ENCODE measurements around the gene NR2C1. TPM values are rescaled to one million over a fixed set of nuclear protein-coding genes. Genes with fewer than 3 reads are reported as not detected.
"Not testable (repeated sequence)": the region's sequence is repeated elsewhere in the genome, so short reads cannot be mapped to it uniquely, and the experiment has no call there.

Gene NR2C1
- total RNA-seq, 1 donor from 2014 or later: 28.5 TPM

GRCh38 chr12:95100264-95101190 lies 27.1 kb upstream of the NR2C1 start:
- H3K9me3 Mint-ChIP-seq: no peaks in the 10 kb centered on the region
- peaks cover 4% of the 10 kb centered on the region for H3K27me3 Mint-ChIP-seq
- intact Hi-C loops (cut with micrococcal nuclease): no loop called here
- H3K4me3 Mint-ChIP-seq: no peak overlapping the region
- H3K36me3 Mint-ChIP-seq (ENCODE audit: low read depth): no peaks in the 10 kb centered on the region
- peaks cover 9% of the 10 kb centered on the region for H3K4me1 Mint-ChIP-seq
- no peak overlapping the region for H3K27ac Mint-ChIP-seq
- no peak for DNase-seq

- Mint-ChIP-seq H3K4me1 (peaks cover 9% of the 10 kb centered on the region), H3K27me3 (peaks cover 8% of the 10 kb centered on the region), H3K27ac (no peak overlapping the region), H3K4me3 (no peak overlapping the region), H3K36me3 (ENCODE audit: low read depth) (no peaks in the 10 kb centered on the region), H3K9me3 (no peaks in the 10 kb centered on the region)
- no peak for DNase-seq
- intact Hi-C loops (cut with micrococcal nuclease): no loop called here
Observed at GRCh38 chr12:95099270-95099790, 25.9 kb upstream of the NR2C1 start.

- Mint-ChIP-seq H3K27me3 (peaks cover 8% of the 10 kb centered on the region), H3K4me3 (no peak overlapping the region), H3K9me3 (no peaks in the 10 kb centered on the region), H3K27ac (no peak overlapping the region), H3K36me3 (ENCODE audit: low read depth) (no peaks in the 10 kb centered on the region), H3K4me1 (no peaks in the 10 kb centered on the region)
- no peak for DNase-seq
- intact Hi-C loops (cut with micrococcal nuclease): no loop called here
Observed at GRCh38 chr12:95096852-95097251, 23.4 kb upstream of the NR2C1 start.

- H3K4me3 Mint-ChIP-seq: no peak overlapping the region
- peaks cover 8% of the 10 kb centered on the region for H3K27me3 Mint-ChIP-seq
- no peak overlapping the region for H3K27ac Mint-ChIP-seq
- DNase-seq: no peak
- H3K4me1 Mint-ChIP-seq: no peaks in the 10 kb centered on the region
- H3K9me3 Mint-ChIP-seq: no peaks in the 10 kb centered on the region
- intact Hi-C loops (cut with micrococcal nuclease): no loop called here
- no peaks in the 10 kb centered on the region for H3K36me3 Mint-ChIP-seq (ENCODE audit: low read depth)
Observed at GRCh38 chr12:95096378-95096777, 23.0 kb upstream of the NR2C1 start.

- intact Hi-C loops (cut with micrococcal nuclease); H3K27me3 Mint-ChIP-seq; DNase-seq; H3K27ac Mint-ChIP-seq; H3K4me3 Mint-ChIP-seq; H3K9me3 Mint-ChIP-seq; H3K36me3 Mint-ChIP-seq (ENCODE audit: low read depth); H3K4me1 Mint-ChIP-seq: not testable (repeated sequence)
Observed at GRCh38 chr12:95095866-95096265, 22.4 kb upstream of the NR2C1 start.

GRCh38 chr12:95089462-95089861 lies 16.0 kb upstream of the NR2C1 start:
- Mint-ChIP-seq H3K9me3 (no peaks in the 10 kb centered on the region), H3K27me3 (peaks cover 11% of the 10 kb centered on the region)

GRCh38 chr12:95088379-95088778 lies 15.0 kb upstream of the NR2C1 start:
- no peaks in the 10 kb centered on the region for H3K9me3 Mint-ChIP-seq
- H3K27ac Mint-ChIP-seq: no peak overlapping the region

More at GRCh38 chr12:95089462-95089861, 16.0 kb upstream of the NR2C1 start:
- Mint-ChIP-seq H3K4me1 (no peaks in the 10 kb centered on the region), H3K36me3 (ENCODE audit: low read depth) (no peaks in the 10 kb centered on the region), H3K27ac (no peak overlapping the region), H3K4me3 (no peak overlapping the region)
- no peak for DNase-seq
- intact Hi-C loops (cut with micrococcal nuclease): no loop called here

GRCh38 chr12:95085612-95086011 lies 12.2 kb upstream of the NR2C1 start:
- no peaks in the 10 kb centered on the region for H3K36me3 Mint-ChIP-seq (ENCODE audit: low read depth)
- intact Hi-C loops (cut with micrococcal nuclease): no loop called here
- no peak for DNase-seq
- H3K4me3 Mint-ChIP-seq: no peak overlapping the region
- H3K27me3 Mint-ChIP-seq: peaks cover 9% of the 10 kb centered on the region
- no peaks in the 10 kb centered on the region for H3K9me3 Mint-ChIP-seq
- H3K27ac Mint-ChIP-seq: no peak overlapping the region
- no peaks in the 10 kb centered on the region for H3K4me1 Mint-ChIP-seq

More at GRCh38 chr12:95088379-95088778, 15.0 kb upstream of the NR2C1 start:
- intact Hi-C loops (cut with micrococcal nuclease): no loop called here
- Mint-ChIP-seq H3K4me1 (no peaks in the 10 kb centered on the region), H3K36me3 (ENCODE audit: low read depth) (no peaks in the 10 kb centered on the region), H3K4me3 (no peak overlapping the region), H3K27me3 (peaks cover 9% of the 10 kb centered on the region)
- no peak for DNase-seq

- intact Hi-C loops (cut with micrococcal nuclease): no loop called here
- peak; percentile 41 for DNase-seq
- Mint-ChIP-seq H3K9me3 (no peaks in the 10 kb centered on the region), H3K4me3 (no peak overlapping the region), H3K27me3 (peaks cover 6% of the 10 kb centered on the region), H3K4me1 (no peaks in the 10 kb centered on the region), H3K36me3 (ENCODE audit: low read depth) (no peaks in the 10 kb centered on the region), H3K27ac (no peak overlapping the region)
Observed at GRCh38 chr12:95083938-95084337, 10.5 kb upstream of the NR2C1 start.

GRCh38 chr12:95083471-95083870 lies 10.1 kb upstream of the NR2C1 start:
- DNase-seq: no peak
- no peak overlapping the region for H3K4me3 Mint-ChIP-seq
- no peaks in the 10 kb centered on the region for H3K36me3 Mint-ChIP-seq (ENCODE audit: low read depth)
- intact Hi-C loops (cut with micrococcal nuclease): no loop called here
- H3K27ac Mint-ChIP-seq: no peak overlapping the region
- H3K27me3 Mint-ChIP-seq: peaks cover 4% of the 10 kb centered on the region
- H3K9me3 Mint-ChIP-seq: no peaks in the 10 kb centered on the region
- H3K4me1 Mint-ChIP-seq: no peaks in the 10 kb centered on the region

- intact Hi-C loops (cut with micrococcal nuclease): no loop called here
- peaks cover 3% of the 10 kb centered on the region for H3K36me3 Mint-ChIP-seq (ENCODE audit: low read depth)
- H3K27me3 Mint-ChIP-seq: peaks cover 5% of the 10 kb centered on the region
- DNase-seq: no peak
- H3K27ac Mint-ChIP-seq: no peak overlapping the region
- H3K4me1 Mint-ChIP-seq: peaks cover 6% of the 10 kb centered on the region
- no peak overlapping the region for H3K4me3 Mint-ChIP-seq
- no peaks in the 10 kb centered on the region for H3K9me3 Mint-ChIP-seq
Observed at GRCh38 chr12:95077341-95077740, 3.9 kb upstream of the NR2C1 start.

- peaks cover 5% of the 10 kb centered on the region for H3K27me3 Mint-ChIP-seq
- no peak overlapping the region for H3K4me3 Mint-ChIP-seq
- H3K36me3 Mint-ChIP-seq (ENCODE audit: low read depth): peaks cover 9% of the 10 kb centered on the region
- intact Hi-C loops (cut with micrococcal nuclease): no loop called here
- no peaks in the 10 kb centered on the region for H3K9me3 Mint-ChIP-seq
- H3K27ac Mint-ChIP-seq: no peak overlapping the region
- no peak for DNase-seq
- H3K4me1 Mint-ChIP-seq: peaks cover 6% of the 10 kb centered on the region
Observed at GRCh38 chr12:95074766-95075165, 1.3 kb upstream of the NR2C1 start.

GRCh38 chr12:95073698-95074520 lies 491 bp upstream of the NR2C1 start:
- Mint-ChIP-seq H3K9me3 (no peaks in the 10 kb centered on the region), H3K4me3 (peak overlapping the region; percentile 91), H3K27ac (peak overlapping the region; percentile 90), H3K36me3 (ENCODE audit: low read depth) (peaks cover 11% of the 10 kb centered on the region), H3K27me3 (peaks cover 5% of the 10 kb centered on the region), H3K4me1 (peaks cover 8% of the 10 kb centered on the region)
- intact Hi-C loops (cut with micrococcal nuclease): loop anchor here (1.0 to 2.0 kb wide), 4 partner anchors 29 to 400 kb away; partner anchors contain the start of genes FGD6, METAP2, NDUFA12 and VEZT
- DNase-seq: no peak

GRCh38 chr12:95070378-95070777 lies 3.0 kb downstream of the NR2C1 start:
- intact Hi-C loops (cut with micrococcal nuclease): no loop called here
- H3K27me3 Mint-ChIP-seq: no peaks in the 10 kb centered on the region
- no peaks in the 10 kb centered on the region for H3K9me3 Mint-ChIP-seq
- H3K4me3 Mint-ChIP-seq: no peak overlapping the region
- peaks cover 20% of the 10 kb centered on the region for H3K36me3 Mint-ChIP-seq (ENCODE audit: low read depth)
- peaks cover 8% of the 10 kb centered on the region for H3K4me1 Mint-ChIP-seq
- no peak overlapping the region for H3K27ac Mint-ChIP-seq
- no peak for DNase-seq

Data from activated CD4-positive, alpha-beta T cell treated with anti-CD3 and anti-CD28 coated beads, Interleukin-2, amount 10 ng/mL, durations not matched to agents 24 days and 14 days (primary cell).